GM12864 (cell line): ENCODE data around the gene CD19.

ENCODE experiments used
- DNase-seq: peaks from one replicate; pipeline ENCODE4 v3.0.0-alpha.2; 2011; ENCODE audit warnings: low read depth
- H3K4me3 ChIP-seq: 2 replicates; pipeline ENCODE4 v1.5.1; 2011; ENCODE audit warnings: mild to moderate bottlenecking, low read depth, low read length, control low read depth
- TF ChIP-seq, protein P1 (sequence below): IDR thresholded peaks from 2 replicates; pipeline ENCODE4 v1.5.1; 2011; ENCODE audit warnings: low read depth, mild to moderate bottlenecking, moderate library complexity, low read length, control low read depth, inconsistent platforms; ENCODE audit errors: missing control alignments

Gene CD19

DNA sequence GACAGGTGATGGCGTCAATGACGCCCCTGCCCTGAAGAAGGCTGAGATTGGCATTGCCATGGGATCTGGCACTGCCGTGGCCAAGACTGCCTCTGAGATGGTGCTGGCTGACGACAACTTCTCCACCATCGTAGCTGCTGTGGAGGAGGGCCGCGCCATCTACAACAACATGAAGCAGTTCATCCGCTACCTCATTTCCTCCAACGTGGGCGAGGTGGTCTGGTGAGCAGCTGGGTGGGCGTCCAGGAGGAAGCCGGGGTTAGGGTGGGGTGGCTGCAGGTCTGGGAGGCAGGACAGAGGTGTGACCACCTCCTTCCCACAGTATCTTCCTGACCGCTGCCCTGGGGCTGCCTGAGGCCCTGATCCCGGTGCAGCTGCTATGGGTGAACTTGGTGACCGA lies 29.9 kb upstream of the CD19 start:
- DNase-seq: no peak
- TF ChIP-seq, protein P1, sequence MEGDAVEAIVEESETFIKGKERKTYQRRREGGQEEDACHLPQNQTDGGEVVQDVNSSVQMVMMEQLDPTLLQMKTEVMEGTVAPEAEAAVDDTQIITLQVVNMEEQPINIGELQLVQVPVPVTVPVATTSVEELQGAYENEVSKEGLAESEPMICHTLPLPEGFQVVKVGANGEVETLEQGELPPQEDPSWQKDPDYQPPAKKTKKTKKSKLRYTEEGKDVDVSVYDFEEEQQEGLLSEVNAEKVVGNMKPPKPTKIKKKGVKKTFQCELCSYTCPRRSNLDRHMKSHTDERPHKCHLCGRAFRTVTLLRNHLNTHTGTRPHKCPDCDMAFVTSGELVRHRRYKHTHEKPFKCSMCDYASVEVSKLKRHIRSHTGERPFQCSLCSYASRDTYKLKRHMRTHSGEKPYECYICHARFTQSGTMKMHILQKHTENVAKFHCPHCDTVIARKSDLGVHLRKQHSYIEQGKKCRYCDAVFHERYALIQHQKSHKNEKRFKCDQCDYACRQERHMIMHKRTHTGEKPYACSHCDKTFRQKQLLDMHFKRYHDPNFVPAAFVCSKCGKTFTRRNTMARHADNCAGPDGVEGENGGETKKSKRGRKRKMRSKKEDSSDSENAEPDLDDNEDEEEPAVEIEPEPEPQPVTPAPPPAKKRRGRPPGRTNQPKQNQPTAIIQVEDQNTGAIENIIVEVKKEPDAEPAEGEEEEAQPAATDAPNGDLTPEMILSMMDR: no peak
- no peak overlapping the region for H3K4me3 ChIP-seq

DNA sequence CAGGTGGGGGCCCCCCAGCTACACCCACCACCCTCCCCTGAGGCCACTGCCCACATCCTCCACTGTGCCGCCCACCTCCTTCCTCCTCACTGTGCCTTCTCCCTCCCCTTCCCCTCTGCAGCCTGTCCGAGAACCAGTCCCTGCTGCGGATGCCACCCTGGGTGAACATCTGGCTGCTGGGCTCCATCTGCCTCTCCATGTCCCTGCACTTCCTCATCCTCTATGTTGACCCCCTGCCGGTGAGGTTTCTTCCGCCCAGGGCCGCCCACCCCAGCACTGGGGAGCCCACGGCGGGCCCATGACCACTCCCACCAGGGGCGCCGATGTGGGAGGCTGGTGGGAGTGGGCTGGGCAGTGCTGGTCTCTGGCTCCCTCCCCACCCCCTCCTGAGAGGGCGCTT lies 28.9 kb upstream of the CD19 start:
- H3K4me3 ChIP-seq: no peak overlapping the region
- TF ChIP-seq, protein P1: no peak
- DNase-seq: no peak

DNA sequence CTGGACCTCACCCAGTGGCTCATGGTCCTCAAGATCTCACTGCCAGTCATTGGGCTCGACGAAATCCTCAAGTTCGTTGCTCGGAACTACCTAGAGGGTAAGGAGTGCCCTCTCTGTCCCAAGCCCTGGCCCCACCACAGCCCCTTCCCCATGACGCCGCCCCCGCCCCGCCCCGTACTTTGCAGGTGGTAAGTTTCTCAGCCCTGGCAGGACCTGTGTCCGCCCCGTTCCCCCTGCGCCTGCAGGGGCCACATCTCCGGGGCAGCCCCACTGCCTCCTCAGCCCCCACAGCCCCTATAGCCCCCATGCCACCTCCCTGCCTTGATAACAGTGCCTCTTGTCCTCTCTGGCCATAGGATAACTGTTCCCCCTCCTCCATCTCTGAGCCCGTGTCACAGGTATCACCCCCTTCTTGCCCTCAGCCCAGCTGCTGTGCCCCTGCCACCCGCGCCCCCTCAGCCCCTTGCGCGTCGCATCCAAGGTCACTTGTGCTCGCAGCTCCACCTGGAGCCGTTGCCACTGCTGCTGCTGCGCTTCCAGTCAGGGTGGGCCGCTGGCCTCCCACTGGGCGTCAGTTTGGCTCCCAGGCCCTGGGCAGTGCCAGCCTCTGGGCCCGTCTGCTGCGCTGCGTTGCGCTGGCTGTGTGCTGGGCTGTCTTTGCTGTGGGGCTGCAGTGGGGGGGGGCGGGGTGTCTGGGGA lies 28.3 kb upstream of the CD19 start:
- TF ChIP-seq, protein P1: no peak
- no peak for DNase-seq
- H3K4me3 ChIP-seq: no peak overlapping the region

DNA sequence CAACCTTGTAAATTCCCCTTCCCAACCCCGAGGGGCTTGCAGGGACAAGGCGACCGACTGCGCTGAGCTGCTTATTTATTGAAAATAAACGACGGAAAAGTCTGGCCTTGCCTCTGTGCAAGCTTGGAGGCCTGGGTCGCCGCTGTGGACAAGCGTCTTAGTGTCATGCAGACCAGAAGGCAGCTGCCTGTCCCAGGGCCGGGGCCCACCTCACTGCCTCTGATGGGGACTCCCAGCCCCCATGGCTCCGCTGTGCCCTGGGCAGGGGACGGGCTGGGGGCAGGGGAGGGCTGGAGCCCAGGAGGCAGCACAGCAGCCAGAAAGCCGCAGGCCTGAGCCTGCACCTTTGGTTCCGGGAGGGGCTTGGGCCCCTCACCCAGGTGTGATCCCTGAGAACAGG lies 27.4 kb upstream of the CD19 start:
- TF ChIP-seq, protein P1: no peak
- no peak overlapping the region for H3K4me3 ChIP-seq
- no peak for DNase-seq

DNA sequence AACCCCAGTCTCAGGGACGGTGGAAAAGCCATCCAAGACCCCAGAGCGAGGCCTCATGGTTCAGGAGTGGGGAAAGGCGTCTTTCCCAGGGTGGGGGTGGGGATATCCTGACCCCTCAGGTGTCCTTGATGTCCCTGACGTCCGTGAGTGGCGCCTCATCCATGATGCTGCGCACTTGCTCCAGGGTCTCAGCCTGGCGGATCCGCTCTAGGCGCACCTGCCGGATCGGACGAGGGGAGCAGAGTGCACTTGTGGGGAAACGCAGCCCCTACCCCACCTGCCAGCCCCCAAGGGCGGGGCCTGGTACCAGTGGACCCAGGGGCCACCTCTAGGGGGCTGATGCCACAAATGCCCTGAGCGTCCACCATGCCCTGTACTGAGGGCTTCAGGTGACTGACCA lies 26.9 kb upstream of the CD19 start:
- no peak overlapping the region for H3K4me3 ChIP-seq
- DNase-seq: no peak
- TF ChIP-seq, protein P1: no peak

DNA sequence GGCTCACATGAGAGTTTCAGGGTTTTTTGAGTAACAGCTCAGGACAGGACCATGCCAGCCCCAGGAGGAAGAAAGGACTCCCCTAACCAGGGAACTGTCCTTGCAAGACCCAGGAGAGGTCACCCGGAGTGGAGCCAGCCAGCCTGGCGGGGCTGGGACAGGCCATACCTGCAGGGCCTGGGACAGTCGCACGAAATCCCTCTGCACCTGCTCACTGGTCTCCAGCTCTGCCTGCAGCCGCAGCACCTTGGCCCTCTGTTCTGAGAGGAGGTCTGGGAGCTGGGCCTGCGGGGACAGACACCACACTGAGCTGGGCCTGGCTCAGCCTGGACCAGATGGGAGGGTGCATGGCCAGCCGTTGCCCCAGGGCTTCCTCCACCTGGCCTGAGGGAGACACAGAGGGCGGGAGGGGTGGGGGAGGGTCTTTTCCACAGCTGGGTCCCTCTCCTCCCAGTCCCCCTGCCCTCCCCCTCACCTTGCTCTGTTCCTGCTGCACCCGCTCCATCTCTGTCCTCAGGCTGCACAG lies 26.5 kb upstream of the CD19 start:
- H3K4me3 ChIP-seq: no peak overlapping the region
- TF ChIP-seq, protein P1: no peak
- no peak for DNase-seq

DNA sequence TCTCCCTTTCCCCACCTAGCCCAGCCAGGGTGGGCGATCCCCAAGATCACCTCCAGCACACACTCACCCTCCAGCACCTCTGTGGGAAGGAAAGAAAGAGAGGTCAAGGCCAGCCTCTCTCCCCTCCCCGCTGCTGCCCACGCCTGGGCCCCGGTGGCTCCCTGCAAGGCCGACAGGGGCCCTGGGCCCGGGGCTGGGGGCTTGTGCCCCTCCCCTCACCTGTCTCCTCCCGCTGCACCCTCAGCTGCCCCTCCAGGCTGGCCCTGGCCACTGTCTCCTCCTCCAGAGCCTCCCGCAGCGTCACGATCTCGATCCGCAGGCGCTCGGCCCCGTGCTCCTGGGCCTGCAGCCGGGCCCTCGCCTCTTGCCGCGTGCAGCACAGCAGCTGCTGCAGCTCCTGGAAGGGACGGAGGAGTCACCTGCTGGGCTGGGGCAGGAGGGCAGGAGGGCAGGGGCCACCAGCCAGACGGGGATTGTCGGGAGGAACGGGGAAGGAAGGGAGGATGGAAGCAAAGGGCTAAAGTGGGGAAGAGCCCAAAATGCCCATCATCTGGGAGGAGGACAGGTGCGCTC lies 25.9 kb upstream of the CD19 start:
- TF ChIP-seq, protein P1: no peak
- H3K4me3 ChIP-seq: no peak overlapping the region
- DNase-seq: no peak
